Stimulated activated CD4-positive, alpha-beta T cell treated with anti-CD3 and anti-CD28 coated beads, Interleukin-2, amount 100 ng/mL, for 4 hours (primary cell): ENCODE measurements around the gene LIAS.
A peak's percentile ranks its signal among the peaks of the same experiment; 100 is the strongest.
"Not testable (repeated sequence)": the region's sequence is repeated elsewhere in the genome, so short reads cannot be mapped to it uniquely, and the experiment has no call there.

Experiments used
- DNase-seq: peaks from one replicate; pipeline ENCODE4 v3.0.0-alpha.2; 2020; ENCODE audit warnings: low read depth

LIAS gene

DNA sequence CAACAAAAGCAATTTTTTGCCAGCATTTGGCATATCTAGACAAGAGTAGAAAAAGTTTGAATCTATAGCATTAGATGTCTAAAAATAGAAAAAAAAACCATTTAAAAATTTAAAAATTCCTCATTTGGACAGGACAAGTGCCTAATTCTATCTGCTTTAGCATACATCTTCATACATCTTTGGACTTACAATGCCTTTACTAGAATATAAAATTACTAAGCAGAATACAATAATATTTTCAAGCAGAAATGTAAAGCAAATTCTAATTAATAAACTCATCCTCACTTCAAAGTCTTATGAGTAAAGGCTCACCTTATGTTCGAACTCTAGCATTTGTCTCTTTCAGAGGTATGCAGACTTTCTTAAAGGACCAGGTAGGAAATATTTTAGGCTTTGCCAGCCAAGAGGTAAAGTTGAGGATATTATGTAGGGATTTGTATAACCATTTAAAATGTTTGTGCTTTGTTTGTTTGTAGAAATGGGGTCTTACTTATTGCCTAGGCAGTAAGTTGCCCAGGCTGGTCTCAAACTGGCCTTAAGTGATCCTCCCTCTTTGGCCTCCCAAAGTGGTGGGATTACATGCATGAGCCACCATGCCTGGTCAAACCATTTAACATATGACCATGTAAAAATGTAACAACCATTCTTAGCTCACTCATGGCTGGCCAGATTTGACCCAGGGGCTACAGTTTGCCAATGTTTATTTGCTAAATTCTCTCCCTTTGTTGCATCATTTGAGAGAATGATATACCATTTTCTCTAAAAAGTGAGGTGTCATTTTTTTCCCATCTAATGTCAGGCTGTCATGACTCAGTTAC, 39.3 kb downstream of the LIAS start:
- DNase-seq, result no peak

DNA sequence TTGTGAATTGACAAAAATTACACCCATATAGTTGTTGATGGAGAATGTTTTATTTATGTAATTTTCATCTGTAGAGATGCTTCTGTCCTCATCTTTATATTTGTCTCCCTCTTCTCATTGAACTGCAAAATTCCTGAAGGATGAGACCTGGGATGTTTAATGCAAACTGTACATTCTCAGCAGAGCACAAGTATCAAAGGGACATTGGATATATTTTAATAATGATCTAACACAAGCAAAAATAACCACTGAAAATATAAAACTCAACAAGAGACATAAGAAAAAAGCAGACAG, 39.8 kb downstream of the LIAS start:
- DNase-seq, result no peak

DNA sequence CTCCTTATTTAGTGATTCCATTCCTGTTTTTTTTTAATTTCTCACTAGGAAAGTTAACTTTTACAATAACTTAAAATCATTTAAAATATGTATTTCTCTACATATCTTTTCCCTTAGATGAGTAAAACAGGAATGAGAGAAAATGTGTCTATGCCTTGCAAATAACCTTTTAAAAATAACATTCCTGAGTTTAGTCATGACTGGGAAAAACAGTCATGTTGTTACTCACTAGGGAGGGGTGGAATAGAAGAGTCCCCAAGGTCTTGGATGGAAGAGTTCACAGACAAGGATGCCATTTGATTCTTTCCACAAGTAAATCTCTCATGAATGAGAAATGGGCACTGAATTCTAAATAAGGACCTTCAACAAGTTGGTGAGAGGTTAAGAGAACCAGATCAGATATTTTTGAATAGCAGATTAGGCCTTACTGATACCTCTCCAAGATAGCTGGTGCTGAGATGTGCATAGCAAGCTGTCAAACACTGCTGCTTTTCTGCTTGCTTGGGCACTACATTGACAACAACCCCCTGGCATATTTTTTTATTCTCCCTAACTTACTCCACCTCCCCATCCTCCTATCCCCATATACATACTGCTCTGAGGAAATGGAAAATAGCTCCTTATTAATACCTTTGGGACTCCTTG, 43.3 kb downstream of the LIAS start:
- DNase-seq, result no peak

DNA sequence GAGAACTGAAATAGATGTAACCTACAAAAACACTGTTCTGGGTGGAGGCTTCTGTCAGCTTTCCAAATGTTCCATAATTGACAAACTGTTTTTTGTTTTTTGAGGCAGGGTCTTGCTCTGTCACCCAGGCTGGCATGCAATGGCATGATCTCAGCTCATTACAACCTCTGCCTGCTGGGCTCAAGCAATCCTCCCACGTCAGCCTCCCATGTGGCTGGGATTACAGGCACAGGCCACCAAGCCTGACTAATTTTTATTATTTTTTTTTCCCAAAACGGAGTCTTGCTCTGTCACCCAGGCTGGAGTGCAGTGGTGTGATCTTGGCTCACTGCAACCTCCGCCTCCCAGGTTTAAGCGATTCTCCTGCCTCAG, 43.8 kb downstream of the LIAS start:
- DNase-seq, result not testable (repeated sequence)

DNA sequence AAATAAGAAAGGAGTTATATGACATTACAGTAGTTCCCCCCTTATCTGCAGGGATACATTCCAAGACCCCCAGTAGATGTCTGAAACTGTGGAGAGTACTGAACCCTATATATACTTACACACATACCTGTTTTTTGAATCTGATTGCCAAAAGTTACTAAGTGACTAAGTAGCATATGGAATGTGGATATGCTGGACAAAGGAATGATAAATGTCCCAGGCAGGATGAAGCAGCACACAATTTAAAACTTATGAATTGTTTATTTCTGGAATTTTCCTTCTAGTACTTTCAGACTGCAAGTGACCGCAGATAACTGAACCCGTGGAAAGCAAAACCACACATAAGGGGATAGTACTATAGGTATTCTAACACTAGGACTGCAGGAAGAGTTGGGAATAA, 45.7 kb downstream of the LIAS start:
- no peak for DNase-seq

DNA sequence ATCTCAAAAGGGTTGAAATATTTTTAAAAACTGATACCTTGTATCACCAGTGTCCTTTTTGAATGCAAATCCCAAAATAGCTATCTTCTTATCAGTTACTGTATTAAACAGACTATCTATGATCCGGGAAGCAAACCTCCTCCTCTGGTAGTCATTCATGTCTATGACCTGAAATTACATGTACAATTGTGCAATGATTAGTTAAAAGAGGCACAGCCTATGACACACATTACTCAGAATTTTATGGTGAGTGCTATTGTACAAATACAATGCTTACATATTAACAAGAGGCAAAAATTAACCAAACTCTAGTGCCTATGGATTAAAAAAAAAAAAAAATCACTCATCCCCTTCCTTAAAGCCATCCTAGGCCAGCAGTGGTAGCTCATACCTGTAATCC, 46.7 kb downstream of the LIAS start:
- no peak for DNase-seq

DNA sequence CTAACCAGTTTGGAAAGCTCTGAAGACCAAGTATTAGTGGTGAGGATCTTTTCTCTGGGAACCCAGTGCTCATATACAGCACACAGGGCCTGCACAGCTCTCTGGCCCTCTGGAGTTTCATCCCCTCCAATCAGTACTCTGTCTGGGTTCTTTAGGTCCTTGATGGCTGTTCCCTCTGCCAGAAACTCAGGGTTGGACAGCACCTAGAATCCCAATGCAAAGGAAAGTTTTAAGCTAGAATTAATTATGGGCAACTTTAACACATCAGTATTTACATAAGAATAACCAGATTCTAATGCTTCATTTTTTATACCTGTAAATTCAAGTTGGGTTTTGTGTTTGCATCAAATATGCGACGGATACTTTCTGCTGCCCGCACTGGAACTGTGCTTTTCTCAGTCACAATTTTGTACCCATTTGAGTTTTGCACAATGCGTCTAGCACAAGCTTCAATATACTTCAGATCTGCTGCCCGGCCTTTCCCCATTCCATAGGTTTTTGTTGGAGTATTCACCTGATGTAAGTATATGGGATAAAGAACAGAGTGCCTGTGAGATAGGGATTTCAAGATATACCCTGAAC, 51.6 kb downstream of the LIAS start:
- DNase-seq, result no peak

DNA sequence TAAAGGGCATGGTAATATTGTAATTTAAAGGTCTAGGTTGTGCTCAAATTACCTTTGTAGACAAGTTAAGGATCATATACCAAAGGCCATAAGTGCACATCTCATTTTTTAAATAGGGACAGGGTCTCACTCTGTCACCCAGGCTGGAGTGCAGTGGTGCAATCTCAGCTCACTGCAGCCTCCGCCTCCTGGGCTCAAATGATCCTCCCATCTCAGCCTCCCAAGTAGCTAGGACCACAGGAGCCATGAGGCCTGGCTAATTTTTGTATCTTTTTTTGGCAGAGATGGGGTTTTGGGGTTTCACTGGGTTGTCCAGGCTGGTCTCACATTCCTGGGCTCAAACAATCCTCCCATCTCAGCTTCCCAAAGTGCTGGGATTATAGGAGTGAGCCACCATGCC, 55.4 kb downstream of the LIAS start:
- DNase-seq, result not testable (repeated sequence)

DNA sequence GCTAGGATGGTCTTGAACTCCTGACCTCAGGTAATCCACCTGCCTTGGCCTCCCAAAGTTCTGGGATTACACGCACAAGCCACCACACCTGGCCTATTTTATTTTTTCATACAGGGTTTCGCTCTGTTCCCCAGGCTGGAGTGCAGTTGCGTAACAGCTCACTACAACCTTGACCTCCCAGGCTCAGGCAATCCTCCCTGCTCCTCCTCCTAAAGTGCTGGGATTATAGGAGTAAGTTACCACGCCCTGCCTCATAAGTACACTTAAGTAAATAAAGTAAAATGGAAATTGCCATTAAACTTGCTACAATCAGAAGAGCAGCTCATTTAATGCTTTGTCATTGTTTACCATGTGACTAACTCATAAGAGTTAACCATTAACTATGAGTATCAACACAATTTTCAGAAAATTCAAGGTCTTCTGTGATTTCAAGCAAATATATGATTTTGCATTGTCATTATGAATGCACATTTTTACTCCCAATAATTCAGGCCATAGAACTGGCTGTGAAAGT, 56.1 kb downstream of the LIAS start:
- no peak for DNase-seq

DNA sequence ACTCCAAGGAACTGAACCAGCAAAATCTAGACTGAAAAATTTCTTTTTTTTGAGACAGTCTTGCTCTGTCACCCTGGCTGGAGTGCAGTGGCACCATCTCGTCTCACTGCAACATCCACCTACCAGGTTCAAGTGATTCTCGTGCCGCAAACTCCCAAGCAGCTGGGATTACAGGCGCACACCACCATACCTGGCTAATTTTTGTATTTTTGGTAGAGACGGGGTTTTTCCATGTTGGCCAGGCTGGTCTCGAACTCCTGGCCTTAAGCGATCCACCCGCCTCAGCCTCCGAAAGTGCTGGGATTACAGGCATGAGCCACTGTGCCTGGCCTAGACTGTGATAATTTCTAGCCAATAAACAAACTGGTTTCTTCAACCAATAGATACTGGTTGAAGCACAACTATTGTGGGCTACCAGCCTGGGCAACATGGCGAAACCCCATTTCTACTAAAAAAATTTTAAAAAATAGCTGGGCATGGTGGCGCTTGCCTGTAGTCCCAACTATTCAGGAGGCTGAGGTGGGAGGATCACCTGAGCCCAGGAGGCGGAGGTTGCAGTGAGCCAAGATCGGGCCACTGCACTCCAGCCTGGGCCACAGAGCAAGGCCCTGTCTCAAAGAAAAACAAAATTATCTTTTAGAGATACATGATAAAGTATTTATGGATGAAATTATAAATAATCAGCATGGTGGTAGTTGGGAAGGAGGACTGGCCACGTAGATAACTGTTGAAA, 57.0 kb downstream of the LIAS start:
- DNase-seq, result not testable (repeated sequence)

DNA sequence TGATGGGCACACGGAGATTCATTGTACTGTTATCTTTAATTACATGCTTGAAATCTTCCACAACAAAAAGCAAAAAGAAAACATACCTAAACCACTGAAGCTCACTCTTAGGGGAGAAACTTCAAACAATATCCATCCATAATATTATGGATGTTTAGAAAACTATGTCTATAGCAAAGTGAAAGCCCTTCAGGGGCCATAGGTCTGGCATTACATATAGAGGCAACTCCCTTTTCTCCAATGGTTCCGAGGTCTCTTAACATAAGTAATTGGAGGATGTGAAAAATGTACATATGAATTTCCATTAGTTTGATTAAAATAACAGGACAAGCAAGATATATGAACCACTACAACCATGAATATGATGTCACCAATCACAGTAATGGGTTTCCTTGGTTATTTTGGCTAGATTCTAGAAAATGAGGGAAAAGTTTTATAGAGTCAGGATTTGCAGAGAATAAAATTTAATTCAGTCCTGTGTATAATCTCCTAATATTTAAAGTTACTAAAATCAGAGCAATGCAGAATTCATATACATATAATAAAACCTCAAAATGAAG, 57.6 kb downstream of the LIAS start:
- no peak for DNase-seq

DNA sequence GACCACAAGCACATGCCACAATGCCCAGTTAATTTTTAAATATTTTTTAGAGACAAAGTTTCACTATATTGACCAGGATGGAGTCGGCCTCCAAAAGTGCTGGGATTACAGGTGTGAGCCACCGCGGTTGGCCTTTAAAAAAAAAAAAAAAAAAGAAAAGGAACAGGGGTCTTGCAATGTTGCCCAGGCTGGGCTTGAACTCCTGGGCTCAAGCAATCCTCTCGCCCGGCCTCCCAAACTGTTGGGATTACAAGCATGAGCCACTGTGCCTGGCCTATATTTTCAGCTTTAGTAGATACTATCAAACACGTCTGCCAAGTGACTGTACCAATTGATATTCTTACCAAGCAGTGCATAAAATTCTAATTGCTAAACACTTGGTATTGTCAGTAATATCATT, 59.6 kb downstream of the LIAS start:
- DNase-seq, result no peak

DNA sequence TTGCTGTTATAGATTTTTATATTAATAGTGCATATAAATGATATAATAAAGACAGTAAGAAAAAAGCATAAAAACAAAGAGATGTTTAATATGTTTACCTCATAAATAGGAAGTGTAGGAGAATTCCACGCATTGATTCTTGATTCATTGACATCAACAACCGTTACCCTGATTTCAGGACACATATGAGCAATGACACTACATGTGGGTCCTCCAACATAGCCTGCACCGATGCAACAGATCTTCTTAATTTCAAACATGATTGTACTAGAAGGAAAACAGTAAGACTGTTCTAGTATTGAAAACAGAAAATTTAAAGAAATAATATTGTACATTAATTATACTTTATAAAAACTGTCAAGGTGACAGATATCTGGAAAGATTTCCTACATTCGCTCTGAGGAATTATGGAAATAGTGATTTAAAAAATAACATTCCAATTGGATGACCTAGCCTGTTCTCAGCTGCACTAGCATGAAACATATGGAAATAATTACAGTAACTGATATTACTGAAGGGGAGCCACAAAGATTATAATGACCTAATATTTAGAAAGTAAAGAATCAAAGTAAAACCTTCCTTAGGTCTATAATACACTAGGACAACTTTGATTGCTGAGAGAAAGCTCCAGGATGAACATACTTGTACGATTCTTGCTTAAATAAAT, 62.5 kb downstream of the LIAS start:
- no peak for DNase-seq

DNA sequence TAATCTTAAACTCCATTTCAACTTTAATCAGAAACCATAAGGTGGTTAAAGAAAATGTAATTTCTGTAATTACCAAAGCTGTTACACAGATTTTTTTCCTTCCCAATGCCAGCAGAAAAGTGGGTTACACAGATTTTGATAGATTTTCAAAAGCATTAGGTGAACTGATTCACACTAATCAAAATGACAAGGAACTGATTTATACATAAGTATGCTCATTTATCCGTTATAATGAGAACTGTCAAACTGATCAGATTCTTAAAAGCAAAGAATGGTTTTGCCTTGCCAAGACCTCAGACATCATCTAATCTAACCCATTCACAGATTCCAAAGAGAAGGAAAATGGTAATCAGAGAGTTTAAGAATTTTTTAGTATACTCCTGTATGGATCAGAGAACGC, 63.2 kb downstream of the LIAS start:
- DNase-seq, result no peak

DNA sequence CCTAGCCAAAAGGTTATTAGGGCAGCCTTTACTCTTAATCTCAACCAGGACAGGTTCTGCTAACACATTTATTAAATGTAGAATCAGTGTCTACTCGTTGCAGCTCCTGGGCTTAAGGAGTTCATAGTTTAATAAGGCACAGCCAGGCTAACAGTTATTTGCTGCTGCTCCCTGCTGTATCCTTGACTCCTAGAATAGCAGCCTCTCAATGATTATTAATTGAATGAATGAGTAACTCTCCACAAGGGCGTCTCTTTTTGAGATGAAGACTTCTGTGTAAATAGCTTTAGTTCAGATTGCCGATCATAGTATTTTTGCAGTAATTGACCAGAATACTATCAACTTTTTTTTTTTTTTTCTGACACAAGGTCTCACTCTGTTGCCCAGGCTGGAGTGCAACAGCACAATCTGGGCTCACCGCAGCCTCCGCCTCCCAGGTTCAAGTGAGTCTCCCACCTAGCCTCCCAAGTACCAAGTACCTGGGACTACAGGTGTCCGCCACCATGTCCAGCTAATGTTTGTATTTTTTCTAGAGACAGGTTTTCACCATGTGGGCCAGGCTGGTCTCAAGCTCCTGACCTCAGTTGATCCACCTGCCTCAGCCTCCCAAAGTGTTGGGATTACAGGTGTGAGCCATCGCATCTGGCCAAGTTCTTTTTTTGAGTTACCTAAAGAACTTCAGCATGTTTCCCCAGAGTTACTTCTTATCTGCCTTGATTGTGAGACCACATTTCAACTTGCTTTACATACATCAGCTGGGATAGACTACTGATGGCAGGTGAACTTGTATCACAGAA, 65.5 kb downstream of the LIAS start:
- no peak for DNase-seq

DNA sequence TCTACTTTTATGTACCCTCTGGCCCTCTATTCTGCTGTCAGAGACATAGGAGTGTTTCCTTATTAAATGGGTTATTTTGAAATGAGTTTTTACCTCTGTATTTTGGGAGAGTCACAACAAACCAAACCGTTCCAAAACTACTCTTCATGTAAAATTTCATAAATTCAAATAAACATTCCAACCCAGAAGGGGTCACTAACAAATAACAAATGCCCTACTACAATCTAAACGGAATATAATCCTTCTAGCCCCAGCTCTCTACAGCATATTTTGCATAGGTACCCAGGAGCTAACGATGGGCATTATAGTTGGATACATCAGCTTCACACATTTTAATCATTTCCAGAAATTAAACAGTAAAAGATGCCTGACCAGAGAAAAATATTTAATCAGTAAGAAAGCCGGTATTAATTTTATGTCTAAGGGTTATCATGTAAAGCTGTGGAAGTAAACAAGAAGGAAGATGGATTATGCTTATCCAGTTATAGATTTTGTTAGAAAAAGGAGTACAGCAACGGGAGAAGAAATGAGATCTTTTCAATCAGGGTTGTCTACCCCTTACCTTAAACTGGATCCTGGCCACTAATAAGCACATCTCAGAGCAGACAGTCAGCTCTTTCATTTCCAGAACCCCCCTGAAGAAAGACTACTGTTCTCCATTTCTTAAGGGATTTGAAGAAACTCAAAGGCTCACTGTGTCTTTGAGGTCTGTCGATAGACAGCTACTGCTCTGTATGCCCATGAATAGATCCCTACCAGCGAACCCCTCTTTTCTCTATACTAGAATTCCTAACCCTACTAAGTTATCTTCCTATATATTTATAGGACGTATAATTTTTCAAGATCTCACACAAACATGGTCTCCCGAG, 67.2 kb downstream of the LIAS start:
- DNase-seq, result no peak

DNA sequence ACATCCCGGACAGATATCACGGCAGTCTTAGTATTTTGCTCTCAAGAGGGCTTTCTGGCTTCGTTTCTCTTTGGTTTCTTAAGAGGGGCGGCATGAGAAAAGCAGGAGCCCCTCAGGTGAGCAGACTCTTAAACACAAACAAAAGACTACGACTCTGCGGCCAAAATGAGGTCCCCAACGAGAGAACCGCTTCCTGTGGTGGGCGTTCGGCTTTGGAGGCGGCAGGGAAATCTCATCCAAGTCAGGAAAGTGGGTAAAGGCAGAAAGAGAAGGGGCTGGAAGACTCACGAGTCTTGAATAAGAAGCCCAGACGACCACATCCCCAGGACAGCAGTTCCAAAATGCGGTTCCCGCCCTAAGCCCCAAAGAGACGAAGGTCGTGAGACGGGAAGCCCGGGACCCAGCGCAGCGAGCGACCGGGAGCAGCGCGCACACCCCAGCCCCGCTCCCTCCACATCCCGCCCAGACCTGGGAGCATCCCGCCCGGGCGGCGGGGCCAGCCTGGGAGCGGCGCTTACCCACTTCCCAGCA, 68.0 kb downstream of the LIAS start:
- DNase-seq, result peak; percentile 3

DNA sequence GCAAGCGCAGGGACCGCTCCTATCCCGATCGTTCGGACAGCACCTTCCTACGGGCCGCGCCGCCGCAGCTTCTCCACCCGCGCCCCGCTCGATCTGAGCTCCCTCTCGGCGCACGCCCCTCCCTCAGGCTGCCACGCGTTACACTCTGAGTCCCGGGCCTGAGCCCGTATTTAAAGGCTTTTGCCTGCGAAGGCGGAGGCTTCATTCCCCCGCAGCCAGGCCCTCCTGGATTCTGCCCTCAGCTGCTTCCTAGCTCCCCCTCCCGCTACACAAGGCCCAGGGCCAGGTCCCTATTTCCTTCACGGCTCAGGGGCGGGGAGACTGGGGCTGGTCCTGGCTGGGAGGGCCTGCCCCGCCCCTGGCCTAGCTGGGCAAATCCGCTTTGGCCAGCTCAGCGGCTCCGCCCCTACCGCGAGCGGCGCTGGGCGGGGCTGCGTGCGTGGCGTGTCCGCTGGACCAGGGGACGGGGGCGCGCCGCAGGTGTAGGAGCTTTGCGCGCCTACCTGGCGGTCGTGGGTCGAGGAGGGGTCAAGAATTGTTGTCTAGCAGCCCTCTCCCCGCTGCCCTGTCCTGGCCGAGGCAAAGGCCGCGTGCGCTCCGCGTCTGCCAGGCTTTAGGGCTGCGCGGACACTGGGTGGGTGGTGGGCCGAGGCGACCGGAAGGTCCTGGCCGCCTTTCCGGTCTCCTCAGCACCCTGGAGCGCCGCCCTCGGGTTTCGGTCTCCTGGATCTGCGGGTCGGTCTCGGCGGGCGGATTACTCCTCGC, 68.6 kb downstream of the LIAS start, which contains the start of gene UGDH:
UGDH (minus strand) TSS at position 144 of the 765 bp plus-strand sequence. CDS start 5,927 bp downstream, outside the sequence.
- peak; percentile 87 for DNase-seq

DNA sequence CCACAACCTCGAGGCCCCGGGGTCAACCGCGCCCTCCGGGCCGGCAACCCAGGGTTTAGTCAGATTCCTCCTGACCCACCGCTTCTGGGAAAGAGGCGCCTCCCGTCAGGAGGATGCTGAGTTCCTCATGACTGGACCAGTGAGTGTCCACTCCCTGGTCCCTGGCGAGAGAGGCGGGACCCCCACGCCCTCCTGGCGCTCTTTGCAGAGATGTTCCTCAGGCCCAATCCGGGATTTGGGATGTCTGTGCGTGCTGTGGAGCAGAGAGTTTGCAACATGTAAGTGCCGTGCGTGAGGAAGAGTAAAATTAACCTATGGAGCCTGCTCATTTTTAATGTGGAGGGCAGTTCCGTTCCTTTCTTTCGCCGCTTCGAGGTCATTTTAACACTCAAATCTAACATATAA, 69.2 kb downstream of the LIAS start:
- DNase-seq, result no peak
